HEK293T (cell line): Measurements from ENCODE around the gene SUCLG1.
"Not testable (repeated sequence)": the region's sequence is repeated elsewhere in the genome, so short reads cannot be mapped to it uniquely, and the experiment has no call there.

Experiments
- CTCF ChIA-PET: fragments of 350-600 bp; formaldehyde crosslinking; extraction: SDS; loops from one replicate; lab custom pipeline; 2021; ENCODE audit warnings: antibody characterized with exemption, inconsistent platforms; lab: Yijun Ruan, JAX
- POLR2A ChIA-PET: fragments of 350-600 bp; formaldehyde crosslinking; extraction: SDS; loops from one replicate; lab custom pipeline; 2020; ENCODE audit warnings: antibody characterized with exemption, inconsistent platforms; lab: Yijun Ruan, JAX
- DNase-seq: peaks from one replicate; pipeline ENCODE4 v3.0.0; 2012; ENCODE audit warnings: mixed read lengths; ENCODE audit errors: extremely low spot score
- ARNT ChIP-seq: fragments of 450-650 bp; IDR thresholded peaks from 2 replicates; pipeline ENCODE4 v1.6.1; 2017; ENCODE audit warnings: mild to moderate bottlenecking
- BHLHE40 ChIP-seq: fragments of 450-650 bp; IDR thresholded peaks from 2 replicates; pipeline ENCODE4 v1.6.1; 2016; ENCODE audit warnings: mild to moderate bottlenecking, moderate library complexity, borderline replicate concordance
- CTBP1 ChIP-seq: fragments of 450-650 bp; IDR thresholded peaks from 2 replicates; pipeline ENCODE4 v1.6.1; 2016; ENCODE audit warnings: borderline replicate concordance
- ELF4 ChIP-seq: fragments of 450-650 bp; IDR thresholded peaks from 2 replicates; pipeline ENCODE4 v1.6.1; 2017; ENCODE audit warnings: antibody characterized with exemption
- FOXA1 ChIP-seq: fragments of 450-650 bp; IDR thresholded peaks from 2 replicates; pipeline ENCODE4 v1.6.1; 2016; ENCODE audit warnings: mild to moderate bottlenecking
- FOXK2 ChIP-seq: fragments of 450-650 bp; IDR thresholded peaks from 2 replicates; pipeline ENCODE4 v1.6.1; 2016; ENCODE audit warnings: mild to moderate bottlenecking
- FOXM1 ChIP-seq: fragments of 450-650 bp; IDR thresholded peaks from 2 replicates; pipeline ENCODE4 v1.6.1; 2017; ENCODE audit warnings: mild to moderate bottlenecking, borderline replicate concordance
- HDGF ChIP-seq: fragments of 450-650 bp; IDR thresholded peaks from 2 replicates; pipeline ENCODE4 v1.6.1; 2017; ENCODE audit warnings: antibody characterized with exemption, borderline replicate concordance
- L3MBTL2 ChIP-seq: fragments of 450-650 bp; conservative IDR thresholded peaks from 2 replicates; pipeline ENCODE4 v1.6.1; 2016; ENCODE audit warnings: mild to moderate bottlenecking
- LEF1 ChIP-seq: fragments of 450-650 bp; IDR thresholded peaks from 2 replicates; pipeline ENCODE4 v1.6.1; 2017; ENCODE audit warnings: mild to moderate bottlenecking, borderline replicate concordance
- NFRKB ChIP-seq: fragments of 450-650 bp; IDR thresholded peaks from 2 replicates; pipeline ENCODE4 v1.6.1; 2016; ENCODE audit warnings: mild to moderate bottlenecking, moderate library complexity
- SP1 ChIP-seq: fragments of 450-650 bp; IDR thresholded peaks from 2 replicates; pipeline ENCODE4 v1.6.1; 2017
- SUZ12 ChIP-seq: fragments of 450-650 bp; IDR thresholded peaks from 2 replicates; pipeline ENCODE4 v1.6.1; 2016; ENCODE audit warnings: mild to moderate bottlenecking
- TARDBP ChIP-seq: fragments of 450-650 bp; IDR thresholded peaks from 2 replicates; pipeline ENCODE4 v1.6.1; 2016
- ZNF384 ChIP-seq: fragments of 450-650 bp; IDR thresholded peaks from 2 replicates; pipeline ENCODE4 v1.6.1; 2016
- TF ChIP-seq, protein P1 (sequence below): fragments of 450-650 bp; IDR thresholded peaks from 2 replicates; pipeline ENCODE4 v1.6.1; 2016

SUCLG1 gene

GRCh38 chr2:84417453-84418145, 41.5 kb downstream of the SUCLG1 start:
- no peak for TF ChIP-seq FOXM1
- TF ChIP-seq NFRKB: no peak
- TF ChIP-seq CTBP1: no peak
- TF ChIP-seq, protein P1, sequence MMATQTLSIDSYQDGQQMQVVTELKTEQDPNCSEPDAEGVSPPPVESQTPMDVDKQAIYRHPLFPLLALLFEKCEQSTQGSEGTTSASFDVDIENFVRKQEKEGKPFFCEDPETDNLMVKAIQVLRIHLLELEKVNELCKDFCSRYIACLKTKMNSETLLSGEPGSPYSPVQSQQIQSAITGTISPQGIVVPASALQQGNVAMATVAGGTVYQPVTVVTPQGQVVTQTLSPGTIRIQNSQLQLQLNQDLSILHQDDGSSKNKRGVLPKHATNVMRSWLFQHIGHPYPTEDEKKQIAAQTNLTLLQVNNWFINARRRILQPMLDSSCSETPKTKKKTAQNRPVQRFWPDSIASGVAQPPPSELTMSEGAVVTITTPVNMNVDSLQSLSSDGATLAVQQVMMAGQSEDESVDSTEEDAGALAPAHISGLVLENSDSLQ: no peak
- no peak for TF ChIP-seq ELF4
- TF ChIP-seq LEF1: no peak
- no peak for TF ChIP-seq L3MBTL2
- DNase-seq: no peak
- ChIA-PET POLR2A (no interaction called here), CTCF (no interaction called here)

- ChIA-PET CTCF (no interaction called here), POLR2A (no interaction called here)
- TF ChIP-seq SUZ12 (no peak), HDGF (no peak), FOXM1 (no peak), NFRKB (no peak), ARNT (no peak), FOXK2 (no peak), LEF1 (no peak), BHLHE40 (no peak), CTBP1 (no peak), FOXA1 (no peak), ZNF384 (no peak), L3MBTL2 (no peak)
- TF ChIP-seq, protein P1: no peak
- DNase-seq: no peak
These were observed 49.5 kb downstream of the SUCLG1 start for GRCh38 chr2:84409531-84409930.

DNA sequence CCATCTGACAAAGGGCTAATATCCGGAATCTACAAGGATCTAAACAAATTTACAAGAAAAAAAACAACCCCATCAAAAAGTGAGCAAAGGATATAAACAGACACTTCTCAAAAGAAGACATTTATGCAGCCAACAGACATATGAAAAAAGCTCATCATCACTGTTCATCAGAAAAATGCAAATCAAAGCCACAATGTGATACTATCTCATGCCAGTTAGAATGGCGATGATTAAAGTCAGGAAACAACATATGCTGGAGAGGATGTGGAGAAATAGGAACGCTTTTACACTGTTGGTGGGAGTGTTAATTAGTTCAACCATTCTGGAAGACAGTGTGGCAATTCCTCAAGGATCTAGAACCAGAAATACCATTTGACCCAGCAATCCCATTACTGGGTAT, 57.0 kb downstream of the SUCLG1 start:
- POLR2A ChIA-PET, DNase-seq, CTCF ChIA-PET: not testable (repeated sequence)

- CTCF ChIA-PET, DNase-seq, POLR2A ChIA-PET: not testable (repeated sequence)
These were observed 59.2 kb downstream of the SUCLG1 start for GRCh38 chr2:84399839-84400238.

GRCh38 chr2:84395820-84396219, 63.3 kb downstream of the SUCLG1 start:
- no peak for TF ChIP-seq SUZ12
- no peak for TF ChIP-seq LEF1
- no peak for TF ChIP-seq HDGF
- TF ChIP-seq FOXA1: no peak
- no peak for TF ChIP-seq BHLHE40
- no peak for TF ChIP-seq L3MBTL2
- TF ChIP-seq ARNT: no peak
- TF ChIP-seq FOXM1: no peak
- TF ChIP-seq ELF4: no peak
- no peak for TF ChIP-seq SP1
- no peak for TF ChIP-seq ZNF384
- TF ChIP-seq, protein P1: no peak
- TF ChIP-seq TARDBP: no peak
- TF ChIP-seq NFRKB: no peak
- no peak for TF ChIP-seq FOXK2
- TF ChIP-seq CTBP1: no peak
- ChIA-PET CTCF (interaction anchor here (0.7 kb wide), 1 partner anchor 75 kb away, joined by 3 read pairs; no protein-coding TSS in a partner anchor), POLR2A (no interaction called here)
- DNase-seq: no peak

- no peak for DNase-seq
- POLR2A ChIA-PET: no interaction called here
- TF ChIP-seq SUZ12 (no peak), SP1 (no peak), TARDBP (no peak), HDGF (no peak)
- TF ChIP-seq, protein P1: no peak
- CTCF ChIA-PET: no interaction called here
These were observed 64.5 kb downstream of the SUCLG1 start for GRCh38 chr2:84394628-84395027.
